Measurements from ENCODE around the gene PEPD. TPM values are rescaled to one million over a fixed set of nuclear protein-coding genes. Genes with fewer than 3 reads are reported as not detected.

Gene PEPD
- total RNA-seq, 1 donor from 2014 or later: 49.7 TPM

GRCh38 chr19:33401683-33402420, 119.7 kb downstream of the PEPD start:
- Mint-ChIP-seq H3K4me3 (no peak overlapping the region), H3K27ac (no peak overlapping the region), H3K27me3 (ENCODE audit: low read depth) (no peaks in the 10 kb centered on the region), H3K36me3 (no peaks in the 10 kb centered on the region), H3K9me3 (no peaks in the 10 kb centered on the region), H3K4me1 (peaks cover 5% of the 10 kb centered on the region)
- peak in 1 of 2 experiments; percentile 12 for DNase-seq (ENCODE audit: low spot score in 2 of 2, unreplicated experiment in 2 of 2)
- TF ChIP-seq CTCF (IDR thresholded peaks at IDR 0.05; ENCODE audit: unreplicated experiment): no peak

GRCh38 chr19:33400856-33401682, 120.5 kb downstream of the PEPD start:
- H3K27ac Mint-ChIP-seq: no peak overlapping the region
- H3K27me3 Mint-ChIP-seq (ENCODE audit: low read depth): no peaks in the 10 kb centered on the region
- no peak for TF ChIP-seq CTCF (IDR thresholded peaks at IDR 0.05; ENCODE audit: unreplicated experiment)
- no peaks in the 10 kb centered on the region for H3K36me3 Mint-ChIP-seq
- no peak overlapping the region for H3K4me3 Mint-ChIP-seq
- peak in 1 of 2 experiments; percentile 16 for DNase-seq (ENCODE audit: low spot score in 2 of 2, unreplicated experiment in 2 of 2)
- peaks cover 5% of the 10 kb centered on the region for H3K4me1 Mint-ChIP-seq
- H3K9me3 Mint-ChIP-seq: no peaks in the 10 kb centered on the region

GRCh38 chr19:33399745-33400681, 121.6 kb downstream of the PEPD start:
- H3K9me3 Mint-ChIP-seq: no peaks in the 10 kb centered on the region
- TF ChIP-seq CTCF (IDR thresholded peaks at IDR 0.05; ENCODE audit: unreplicated experiment): no peak

GRCh38 chr19:33399081-33399744, 122.4 kb downstream of the PEPD start:
- Mint-ChIP-seq H3K9me3 (no peaks in the 10 kb centered on the region), H3K27ac (no peak overlapping the region), H3K27me3 (ENCODE audit: low read depth) (no peaks in the 10 kb centered on the region), H3K4me3 (no peak overlapping the region), H3K4me1 (no peaks in the 10 kb centered on the region), H3K36me3 (no peaks in the 10 kb centered on the region)
- no peak for DNase-seq (ENCODE audit: low spot score in 2 of 2, unreplicated experiment in 2 of 2)
- no peak for TF ChIP-seq CTCF (IDR thresholded peaks at IDR 0.05; ENCODE audit: unreplicated experiment)

More at GRCh38 chr19:33399745-33400681, 121.6 kb downstream of the PEPD start:
- peaks cover 5% of the 10 kb centered on the region for H3K4me1 Mint-ChIP-seq
- H3K27me3 Mint-ChIP-seq (ENCODE audit: low read depth): no peaks in the 10 kb centered on the region
- H3K27ac Mint-ChIP-seq: no peak overlapping the region
- DNase-seq (ENCODE audit: low spot score in 2 of 2, unreplicated experiment in 2 of 2): no peak
- H3K36me3 Mint-ChIP-seq: no peaks in the 10 kb centered on the region
- no peak overlapping the region for H3K4me3 Mint-ChIP-seq
